ENCODE data around the gene OGFOD1.

Gene OGFOD1

GRCh38 chr16:56426585-56426984 lies 24.8 kb upstream of the OGFOD1 start:
- DNase-seq (ENCODE audit: low read depth in 3 of 3), result no peak

- no peak for DNase-seq (ENCODE audit: low read depth in 3 of 3)
These were observed 23.3 kb upstream of the OGFOD1 start for GRCh38 chr16:56428091-56428490.

- no peak for DNase-seq (ENCODE audit: low read depth in 3 of 3)
These were observed 15.1 kb upstream of the OGFOD1 start for GRCh38 chr16:56436258-56436657.

DNA sequence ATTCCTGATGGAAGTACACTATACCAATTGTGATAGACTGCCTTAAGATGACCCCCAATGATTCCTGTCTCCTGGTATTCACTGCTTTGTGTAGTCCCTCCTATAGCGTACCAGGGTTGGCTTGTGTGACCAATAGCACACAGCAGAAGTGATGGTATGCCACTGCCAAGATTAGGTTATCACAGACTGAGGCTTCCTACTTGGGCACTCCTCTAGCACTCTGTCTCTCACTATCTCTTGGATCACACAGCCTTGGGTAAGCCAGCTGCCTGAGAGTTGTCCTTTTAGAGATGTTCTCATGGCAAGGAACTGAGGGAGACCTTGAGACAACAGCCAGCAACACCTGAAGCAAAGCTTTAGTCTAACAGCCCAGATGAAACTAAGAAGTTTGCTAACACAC lies 13.3 kb upstream of the OGFOD1 start:
- DNase-seq (ENCODE audit: low read depth in 3 of 3), result no peak

- no peak for DNase-seq (ENCODE audit: low read depth in 3 of 3)
These were observed 4.1 kb upstream of the OGFOD1 start for GRCh38 chr16:56447286-56447685.

GRCh38 chr16:56448005-56448404 lies 3.3 kb upstream of the OGFOD1 start:
- DNase-seq (ENCODE audit: low read depth in 3 of 3), result no peak

- no peak for DNase-seq (ENCODE audit: low read depth in 3 of 3)
These were observed 924 bp upstream of the OGFOD1 start for GRCh38 chr16:56450275-56450985.

DNA sequence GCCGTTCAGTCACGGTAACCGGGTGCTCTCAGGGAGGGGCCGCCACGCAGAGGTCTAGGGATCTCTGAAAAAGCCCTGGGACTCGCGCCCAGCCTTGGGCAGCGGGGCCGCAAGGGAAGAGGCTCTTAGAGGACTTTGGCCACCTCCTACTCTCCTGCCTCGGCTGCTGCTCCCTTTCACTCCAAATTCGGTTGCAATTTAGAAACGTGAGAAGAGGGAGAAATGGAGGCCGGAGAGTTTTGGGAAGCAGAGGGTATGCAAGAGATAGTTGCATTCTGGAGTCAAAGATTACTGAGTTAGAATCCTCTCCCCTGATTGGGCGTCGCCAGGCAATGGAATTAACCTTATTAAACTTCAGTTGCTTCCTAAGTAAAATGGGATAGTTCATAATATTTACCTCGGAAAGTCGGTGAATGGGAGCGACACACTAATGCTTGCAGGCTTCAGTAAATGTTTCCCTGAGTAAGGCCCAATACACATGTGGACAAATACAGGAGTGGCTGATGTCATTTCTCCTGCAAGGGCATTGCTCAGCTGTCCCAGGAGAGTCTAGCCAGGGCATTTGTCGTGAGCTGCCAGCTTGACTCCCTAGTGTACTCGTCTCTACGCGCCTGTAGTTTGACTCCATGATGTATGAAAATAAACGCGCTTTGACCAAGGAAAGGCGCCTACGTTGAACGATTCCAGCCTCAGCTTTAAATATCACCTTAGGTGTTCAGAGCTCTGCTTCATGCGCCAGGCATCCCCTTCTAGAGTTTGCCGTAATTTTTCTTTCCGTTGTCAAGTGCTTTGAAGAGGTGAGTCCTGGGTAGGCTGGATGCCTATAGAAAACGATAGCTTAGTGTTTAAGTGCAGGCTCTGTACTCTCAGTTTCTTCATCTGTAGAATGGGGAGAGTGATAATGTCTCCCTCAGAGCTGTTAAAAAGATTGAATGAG lies 667 bp downstream of the OGFOD1 start:
- DNase-seq (ENCODE audit: low read depth in 3 of 3), result no peak

DNA sequence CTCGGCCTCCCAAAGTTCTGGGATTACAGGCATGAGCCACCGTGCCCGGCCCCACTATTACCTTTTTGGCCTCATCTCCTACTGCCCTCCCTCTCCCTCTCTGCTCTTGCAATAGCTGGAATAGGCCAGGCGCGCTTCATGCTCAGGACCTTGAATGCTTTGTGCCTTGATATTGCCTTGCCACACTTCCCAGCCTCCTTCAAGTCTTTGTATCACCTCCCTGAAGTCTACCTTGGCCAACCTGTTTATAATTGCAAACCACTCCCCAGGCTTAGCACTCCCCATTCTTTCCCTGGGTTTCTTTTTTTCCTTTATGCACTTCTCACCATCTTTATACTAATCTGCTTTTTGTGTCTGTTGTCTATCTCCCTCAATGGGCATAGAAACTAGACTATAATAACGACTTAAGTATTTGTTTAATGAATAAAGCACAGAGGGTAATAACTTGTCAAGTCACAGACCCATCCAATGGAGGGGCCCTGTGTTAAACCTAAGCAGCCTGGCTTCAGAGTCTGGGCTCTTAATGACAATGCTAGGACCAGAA lies 6.6 kb downstream of the OGFOD1 start:
- no peak for DNase-seq (ENCODE audit: low read depth in 3 of 3)

GRCh38 chr16:56460101-56460500 lies 8.7 kb downstream of the OGFOD1 start:
- no peak for DNase-seq (ENCODE audit: low read depth in 3 of 3)

- no peak for DNase-seq (ENCODE audit: low read depth in 3 of 3)
These were observed 10.9 kb downstream of the OGFOD1 start for GRCh38 chr16:56462064-56462796.

DNA sequence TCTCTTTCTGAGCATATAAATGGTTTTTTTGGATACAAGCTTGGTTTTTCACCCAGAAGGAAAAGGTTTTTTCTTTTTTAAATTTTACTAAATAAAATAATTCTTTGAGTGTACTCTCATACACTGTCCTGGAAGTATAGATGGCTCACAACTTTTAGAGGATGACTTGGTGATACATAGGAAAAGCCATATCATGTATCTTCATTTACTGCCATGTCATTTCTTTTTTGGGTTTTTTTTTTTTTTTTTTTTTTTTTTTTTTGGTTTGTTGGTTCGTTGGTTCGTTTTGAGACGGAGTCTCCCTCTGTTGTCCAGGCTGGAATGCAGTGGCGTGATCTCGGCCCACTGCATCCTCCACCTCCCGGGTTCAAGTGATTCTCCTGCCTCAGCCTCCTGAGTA lies 11.8 kb downstream of the OGFOD1 start:
- no peak for DNase-seq (ENCODE audit: low read depth in 3 of 3)

GRCh38 chr16:56466344-56466743 lies 15.0 kb downstream of the OGFOD1 start:
- no peak for DNase-seq (ENCODE audit: low read depth in 3 of 3)

- no peak for DNase-seq (ENCODE audit: low read depth in 3 of 3)
These were observed 17.4 kb downstream of the OGFOD1 start for GRCh38 chr16:56468800-56469199.

- no peak for DNase-seq (ENCODE audit: low read depth in 3 of 3)
These were observed 18.4 kb downstream of the OGFOD1 start for GRCh38 chr16:56469748-56470147.

DNA sequence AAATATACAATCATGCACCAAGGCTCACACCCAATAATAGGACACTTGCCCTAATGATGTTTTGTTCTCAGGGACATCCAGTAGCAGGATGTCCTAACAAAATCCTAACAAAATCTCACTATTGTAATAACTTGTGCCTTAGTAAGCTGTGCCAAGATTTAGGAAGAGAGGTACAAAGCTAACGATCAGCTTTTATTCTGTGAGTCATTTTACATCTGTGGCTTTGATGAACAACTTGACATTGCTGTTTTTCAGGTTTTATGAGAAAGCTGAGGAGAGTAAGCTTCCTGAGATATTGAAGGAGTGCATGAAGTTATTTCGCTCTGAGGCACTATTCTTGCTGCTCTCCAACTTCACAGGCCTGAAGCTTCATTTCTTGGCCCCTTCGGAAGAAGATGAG lies 18.9 kb downstream of the OGFOD1 start:
- DNase-seq (ENCODE audit: low read depth in 3 of 3), result no peak

DNA sequence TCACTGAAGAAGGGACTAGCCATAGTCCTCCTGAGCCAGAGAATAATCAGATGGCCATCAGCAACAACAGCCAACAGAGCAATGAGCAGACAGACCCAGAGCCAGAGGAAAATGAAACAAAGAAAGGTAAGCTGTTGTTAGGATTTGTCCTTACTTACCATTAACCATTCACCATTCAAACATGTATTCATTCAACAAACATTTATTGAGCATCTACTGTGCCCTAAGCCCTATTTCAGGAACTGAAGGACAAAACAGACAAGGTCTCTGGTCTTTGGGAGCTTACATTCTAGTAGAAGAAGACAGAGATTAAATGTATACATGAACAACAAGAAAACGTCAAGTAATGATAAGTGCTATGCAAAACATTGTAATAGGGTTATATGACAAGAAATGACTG lies 19.3 kb downstream of the OGFOD1 start:
- no peak for DNase-seq (ENCODE audit: low read depth in 3 of 3)

DNA sequence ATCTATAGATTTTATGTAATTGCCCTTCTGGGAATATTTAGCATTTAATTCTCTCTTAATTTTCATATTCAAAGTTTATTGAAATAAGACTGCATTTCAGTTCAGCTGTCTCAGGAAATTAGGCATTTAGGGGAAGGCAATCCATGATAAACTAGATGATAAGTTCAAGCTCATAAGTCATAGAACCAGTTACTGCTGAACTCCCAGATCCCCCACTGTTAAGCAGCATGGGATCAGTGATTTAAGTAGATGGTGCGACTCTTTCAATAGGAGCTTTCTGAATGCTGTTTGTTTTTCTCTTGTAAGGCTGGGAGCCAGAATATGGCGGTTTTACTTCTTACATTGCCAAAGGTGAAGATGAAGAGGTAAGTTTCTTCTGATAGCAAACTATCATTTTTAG lies 23.8 kb downstream of the OGFOD1 start:
- no peak for DNase-seq (ENCODE audit: low read depth in 3 of 3)

DNA sequence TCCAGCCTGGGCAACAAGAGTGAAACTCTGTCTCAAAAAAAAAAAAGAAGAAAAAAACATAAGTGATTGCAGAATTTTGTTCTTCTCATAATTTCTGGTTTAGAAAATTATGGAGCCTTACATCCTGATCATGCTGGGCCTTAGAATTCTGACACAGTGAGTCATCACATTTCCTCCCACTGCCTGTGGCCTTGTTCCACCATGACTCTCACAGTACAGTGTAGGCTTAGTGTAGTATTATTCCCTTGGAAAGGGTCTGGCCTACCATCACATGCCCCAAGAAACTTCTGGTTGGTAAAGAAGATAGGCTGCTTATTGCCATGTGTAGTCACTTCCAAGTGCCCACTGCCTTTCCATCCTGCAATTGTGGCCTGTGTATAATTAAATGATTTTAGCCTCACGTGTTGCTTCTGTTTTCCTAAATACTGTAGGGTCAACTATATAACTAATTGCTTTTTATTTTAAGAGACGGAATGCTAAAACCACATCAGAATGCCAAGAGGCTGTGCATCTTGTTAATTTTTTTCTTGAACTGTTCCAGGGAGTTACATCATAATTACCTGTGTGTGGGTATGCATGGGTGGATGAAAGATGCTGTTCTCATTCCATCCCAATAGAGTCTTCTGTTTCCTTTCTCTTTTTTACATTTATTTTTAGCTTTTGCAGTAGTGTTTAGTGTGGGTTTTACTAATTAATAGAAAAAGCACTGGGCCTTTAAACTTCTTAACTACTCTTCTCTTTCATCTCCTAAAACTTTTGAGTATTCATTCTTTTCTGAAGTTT lies 25.9 kb downstream of the OGFOD1 start:
- no peak for DNase-seq (ENCODE audit: low read depth in 3 of 3)

GRCh38 chr16:56478281-56479049 lies 27.1 kb downstream of the OGFOD1 start:
- DNase-seq (ENCODE audit: low read depth in 3 of 3), result no peak

DNA sequence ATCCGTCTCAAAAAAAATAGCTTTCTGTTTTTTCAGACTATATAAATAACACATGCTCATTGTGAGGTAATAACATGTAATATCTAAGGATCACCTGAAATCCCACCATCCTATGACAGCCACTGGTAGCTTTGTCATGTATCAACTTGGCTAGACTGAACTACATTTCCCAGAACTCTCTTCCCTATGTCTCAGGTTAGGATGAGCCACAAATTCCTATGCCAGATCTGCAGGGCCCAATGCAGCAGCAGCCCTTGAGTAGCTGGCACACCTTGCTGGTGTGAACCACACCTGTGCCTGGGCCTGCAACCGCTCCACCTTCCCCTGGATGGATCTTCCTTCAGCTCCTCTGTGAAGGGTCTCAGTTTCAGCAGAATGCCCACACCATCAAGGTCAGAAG lies 28.1 kb downstream of the OGFOD1 start:
- no peak for DNase-seq (ENCODE audit: low read depth in 3 of 3)
